ENCODE results near the gene SELENBP1.

DNA sequence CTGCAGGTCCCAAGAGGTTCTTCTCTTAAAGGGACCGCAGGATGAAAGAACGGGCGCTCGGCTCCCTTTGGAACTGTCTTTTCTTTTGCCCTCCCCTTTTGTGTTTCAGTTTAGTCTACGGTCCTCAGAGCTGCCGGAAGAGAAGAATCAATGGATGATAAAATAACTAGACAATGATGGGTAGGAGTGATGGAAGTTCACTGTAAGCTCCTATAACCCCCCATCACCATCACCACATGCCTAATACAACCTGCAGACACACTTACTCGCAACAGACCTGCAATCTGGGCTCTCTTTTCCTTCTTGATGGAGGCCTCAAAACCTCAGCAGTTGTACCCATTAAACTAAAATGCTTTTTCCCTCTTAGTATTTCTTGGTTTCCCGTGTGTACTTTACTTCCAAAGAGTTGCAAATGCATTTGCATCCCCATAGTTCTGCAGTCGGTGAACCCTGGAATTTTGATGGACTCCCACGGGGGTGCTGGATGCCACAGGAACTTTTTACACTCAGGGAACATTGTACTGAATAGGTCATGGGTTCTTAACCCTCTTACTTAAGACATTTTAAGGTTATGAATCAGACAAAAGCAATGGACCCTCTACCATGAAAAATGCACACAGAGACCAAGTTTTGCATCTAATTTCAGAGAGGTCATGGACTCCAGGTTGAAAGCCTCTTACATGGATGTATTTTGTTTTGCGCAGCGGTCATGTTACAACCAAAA is 24.8 kb downstream of the SELENBP1 start:
- TF ChIP-seq CTCF (IDR thresholded peaks at IDR 0.05) (no peak), POLR2A (IDR thresholded peaks at IDR 0.05) (no peak)

Measured in Peyer's patch (tissue), 4 donors.